SK-N-MC (cell line): ENCODE measurements around the gene WDR64.

Experiments used
- EZH2 ChIP-seq: fragments of 200-600 bp; sonication (generic); IDR thresholded peaks from one replicate; pipeline ENCODE4 v1.6.1; 2017; ENCODE audit warnings: antibody characterized with exemption
- FOXP2 ChIP-seq: optimal IDR thresholded peaks from 2 replicates; pipeline ENCODE3; 2011; ENCODE audit warnings: mild to moderate bottlenecking, moderate library complexity; ENCODE audit not compliant: insufficient read depth; ENCODE audit errors: extremely low read length, control extremely low read depth
- POLR2AphosphoS5 ChIP-seq: IDR thresholded peaks from 2 replicates; pipeline ENCODE4 v1.6.1; 2012; ENCODE audit warnings: mild to moderate bottlenecking, low read depth, low read length, borderline replicate concordance

- TF ChIP-seq EZH2 (no peak), POLR2AphosphoS5 (no peak; the same call in 1 of the 2 replicates), FOXP2 (no peak)
Observed at GRCh38 chr1:241715435-241715834, 63.4 kb downstream of the WDR64 start.
